GM12875 (cell line): ENCODE data around the gene DZANK1.

ENCODE experiments used
- H3K4me3 ChIP-seq: one replicate; pipeline ENCODE4 v1.5.1; 2011; ENCODE audit warnings: low read depth, low read length, control low read depth
- TF ChIP-seq, protein P1 (sequence below): IDR thresholded peaks from 2 replicates; pipeline ENCODE4 v1.5.1; 2011; ENCODE audit warnings: low read depth, mild to moderate bottlenecking, control low read depth, inconsistent platforms, low read length, moderate library complexity, borderline replicate concordance; ENCODE audit not compliant: insufficient read depth

DZANK1 gene

DNA sequence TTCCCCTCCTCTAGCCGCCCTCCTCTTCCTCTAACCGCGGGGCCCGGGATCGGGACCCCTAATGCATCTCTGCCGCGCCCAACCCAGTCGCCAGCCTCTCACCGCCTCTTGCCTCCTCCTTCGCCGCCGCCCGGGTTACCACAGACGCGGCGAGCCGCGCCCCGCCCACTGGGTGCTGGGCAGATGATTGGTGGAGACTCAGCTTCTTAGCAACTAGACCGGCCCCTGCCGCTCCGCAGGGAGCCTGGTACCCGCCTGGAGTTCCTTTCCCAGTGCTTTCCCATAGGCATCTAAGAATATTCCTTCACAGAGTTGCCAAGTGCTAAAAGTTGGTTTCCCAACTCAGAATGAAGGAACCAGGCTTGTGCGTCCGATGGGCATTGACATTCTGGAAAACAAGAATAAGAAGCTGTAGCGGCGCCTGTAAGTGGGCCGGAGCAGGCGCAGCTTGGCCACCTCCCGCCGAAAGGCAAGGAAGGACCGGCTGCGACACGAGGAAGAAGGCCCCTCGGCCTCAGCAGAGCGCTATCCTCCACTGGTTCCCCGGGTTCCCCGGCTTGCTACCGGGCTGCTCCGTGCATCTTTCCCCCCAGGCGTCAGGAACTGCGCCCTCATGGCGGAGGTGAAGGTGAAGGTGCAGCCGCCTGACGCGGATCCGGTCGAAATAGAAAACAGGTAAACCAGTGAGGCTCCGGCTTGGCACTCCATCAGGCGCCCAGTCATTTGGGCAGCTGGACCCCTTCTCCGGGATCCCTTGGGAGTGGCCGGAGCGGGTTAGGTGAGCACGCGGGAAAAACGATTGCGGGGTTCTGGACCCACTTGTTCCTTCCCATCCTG lies at the start of gene DZANK1, which contains the start of gene POLR3F:
TSS of gene DZANK1 (minus strand) at position 137 of the 837 bp plus-strand sequence. CDS start 1,672 bp downstream, outside the sequence.
TSS of gene POLR3F (plus strand) at position 497 of the 837 bp plus-strand sequence. CDS start at position 614, 117 bp downstream.
- TF ChIP-seq, protein P1, sequence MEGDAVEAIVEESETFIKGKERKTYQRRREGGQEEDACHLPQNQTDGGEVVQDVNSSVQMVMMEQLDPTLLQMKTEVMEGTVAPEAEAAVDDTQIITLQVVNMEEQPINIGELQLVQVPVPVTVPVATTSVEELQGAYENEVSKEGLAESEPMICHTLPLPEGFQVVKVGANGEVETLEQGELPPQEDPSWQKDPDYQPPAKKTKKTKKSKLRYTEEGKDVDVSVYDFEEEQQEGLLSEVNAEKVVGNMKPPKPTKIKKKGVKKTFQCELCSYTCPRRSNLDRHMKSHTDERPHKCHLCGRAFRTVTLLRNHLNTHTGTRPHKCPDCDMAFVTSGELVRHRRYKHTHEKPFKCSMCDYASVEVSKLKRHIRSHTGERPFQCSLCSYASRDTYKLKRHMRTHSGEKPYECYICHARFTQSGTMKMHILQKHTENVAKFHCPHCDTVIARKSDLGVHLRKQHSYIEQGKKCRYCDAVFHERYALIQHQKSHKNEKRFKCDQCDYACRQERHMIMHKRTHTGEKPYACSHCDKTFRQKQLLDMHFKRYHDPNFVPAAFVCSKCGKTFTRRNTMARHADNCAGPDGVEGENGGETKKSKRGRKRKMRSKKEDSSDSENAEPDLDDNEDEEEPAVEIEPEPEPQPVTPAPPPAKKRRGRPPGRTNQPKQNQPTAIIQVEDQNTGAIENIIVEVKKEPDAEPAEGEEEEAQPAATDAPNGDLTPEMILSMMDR: no peak
- peak within 1 kb of the TSS; percentile 65 for H3K4me3 ChIP-seq

GRCh38 chr20:18515973-18516372 lies 49.1 kb upstream of the DZANK1 start:
- TF ChIP-seq, protein P1: no peak
- H3K4me3 ChIP-seq: no peak overlapping the region

DNA sequence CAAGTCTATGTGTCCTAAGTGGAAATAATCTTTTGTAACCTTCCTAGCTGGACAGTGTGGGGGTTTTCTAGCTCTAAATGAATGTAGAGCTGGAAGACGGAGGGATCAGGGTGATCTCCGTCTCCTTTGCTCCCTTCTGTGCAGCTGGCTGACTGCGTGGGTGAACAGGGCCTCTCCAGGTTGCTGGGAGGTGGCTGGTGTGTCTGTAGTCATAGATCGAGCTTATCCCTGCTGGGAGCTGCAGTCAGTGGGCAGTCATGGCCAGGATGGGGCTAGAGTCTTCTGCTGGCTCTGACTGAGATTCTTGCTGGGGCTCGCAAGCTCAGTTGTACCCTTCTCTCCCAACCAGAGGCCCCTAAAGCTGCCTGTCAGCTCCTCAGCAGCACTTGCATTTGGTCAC lies 47.3 kb upstream of the DZANK1 start:
- TF ChIP-seq, protein P1: no peak
- no peak overlapping the region for H3K4me3 ChIP-seq

DNA sequence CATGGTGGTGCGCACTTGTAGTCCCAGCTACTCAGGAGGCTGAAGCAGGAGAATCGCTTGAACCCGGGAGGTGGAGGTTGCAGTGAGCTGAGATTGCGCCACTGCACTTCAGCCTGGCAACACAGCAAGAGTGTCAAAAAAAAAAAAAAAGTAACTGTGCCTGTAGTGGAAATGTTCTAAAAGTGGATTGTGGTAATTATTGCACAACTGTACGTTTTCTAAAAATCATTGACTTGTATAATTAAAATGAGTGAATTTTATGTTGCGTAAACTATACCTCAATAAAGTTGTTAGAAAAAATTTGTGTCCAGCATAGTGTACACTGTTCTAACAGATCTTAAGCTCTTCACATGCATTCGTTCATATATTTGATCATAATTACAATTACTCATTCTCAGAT lies 46.4 kb upstream of the DZANK1 start:
- TF ChIP-seq, protein P1: no peak
- H3K4me3 ChIP-seq: no peak overlapping the region

DNA sequence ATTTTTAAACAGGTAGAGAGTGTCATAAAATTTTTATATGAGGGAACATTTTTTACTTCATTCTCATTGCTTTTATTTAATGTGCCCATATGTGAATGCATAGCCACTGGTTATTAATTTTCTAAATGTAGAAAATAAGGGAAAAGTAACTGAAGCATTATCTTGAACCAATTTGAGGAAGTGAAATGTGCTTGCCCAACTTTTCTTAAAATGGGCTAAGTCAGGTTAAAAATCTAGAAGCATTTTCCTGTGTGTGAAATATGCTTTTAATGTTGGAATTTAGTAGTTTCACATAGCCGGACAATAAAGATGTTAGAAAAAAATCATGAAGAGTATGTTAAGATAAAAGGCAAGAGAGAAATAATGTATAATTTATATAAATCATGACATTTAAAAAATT lies 44.7 kb upstream of the DZANK1 start:
- TF ChIP-seq, protein P1: no peak
- no peak overlapping the region for H3K4me3 ChIP-seq

DNA sequence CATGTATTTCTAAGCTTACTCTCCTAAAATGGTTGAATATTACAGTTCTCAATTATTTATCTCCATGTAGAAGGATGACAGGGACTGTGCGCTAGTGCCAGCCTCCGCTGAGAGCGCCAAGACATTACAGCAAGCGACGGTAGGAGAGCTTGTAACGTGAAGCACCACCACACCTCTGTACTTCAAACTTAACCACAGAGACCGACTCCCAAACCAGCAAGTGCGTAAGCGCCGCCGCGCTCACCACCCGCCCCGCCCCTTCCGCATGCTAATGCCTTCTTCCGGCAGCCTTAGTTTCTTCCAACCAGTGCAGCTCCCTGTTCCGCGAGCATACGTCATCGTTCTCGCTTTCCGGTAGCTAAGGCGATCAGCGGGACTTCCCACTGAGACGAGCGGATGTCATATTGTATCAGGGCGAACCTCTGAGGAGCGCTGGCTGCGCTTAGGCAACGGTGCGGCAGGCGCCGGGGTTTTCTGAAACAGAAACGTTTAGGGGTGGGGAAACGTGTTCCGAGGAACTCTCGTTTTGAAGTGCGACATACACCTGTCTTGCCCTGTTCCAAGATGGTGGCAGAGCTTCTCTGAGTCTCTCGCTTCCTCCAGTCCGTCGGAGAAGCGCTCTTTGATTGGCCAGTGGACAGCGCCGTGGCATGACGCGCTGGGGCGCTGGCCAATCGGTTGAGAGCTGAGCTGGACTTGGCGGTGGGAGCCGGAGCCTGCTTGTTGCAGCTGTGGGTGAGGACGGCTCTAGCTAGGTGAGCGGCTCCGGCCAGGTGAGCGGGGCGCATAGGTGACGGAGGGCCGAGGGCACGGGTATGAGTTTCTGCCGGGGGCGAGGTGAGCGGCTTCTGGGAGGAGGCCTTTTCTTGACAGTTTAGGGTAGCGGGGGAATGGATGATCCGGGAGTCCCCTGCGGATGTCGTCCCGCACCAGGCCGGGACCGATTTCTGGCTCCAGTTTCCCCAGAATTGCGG lies 40.7 kb upstream of the DZANK1 start, which contains the start of gene SEC23B:
TSS of gene SEC23B (plus strand) at position 723 of the 974 bp plus-strand sequence. CDS start 2,896 bp downstream, outside the sequence.
- peak within 1 kb of the TSS; percentile 66 for H3K4me3 ChIP-seq
- TF ChIP-seq, protein P1: no peak
